IMR-90 (cell line): ENCODE data around the gene ACLY. TPM values are rescaled to one million over a fixed set of nuclear protein-coding genes. Genes with fewer than 3 reads are reported as not detected.

Experiments used
- ATAC-seq: fragments of 200-7000 bp; cut with Tn5 transposase; 2 replicates; pipeline ENCODE4 v1.9.1; 2020; ENCODE audit warnings: low read depth, mild to moderate bottlenecking, moderate library complexity
- BruUV-seq: library from RNA; stranded (reverse); fragments of 400-500 nt; replicated peaks from 2 replicates; lab custom pipeline; 2021; lab: Mats Ljungman, UMichigan
- CTCF ChIA-PET: fragments of 300-600 bp; formaldehyde crosslinking; extraction: SDS; loops from one replicate; lab custom pipeline; 2021; ENCODE audit warnings: antibody characterized with exemption; lab: Yijun Ruan, JAX
- POLR2A ChIA-PET: fragments of 300-600 bp; sonication (Branson Sonifier 250); formaldehyde crosslinking; loops from one replicate; lab custom pipeline; 2022; ENCODE audit warnings: antibody characterized with exemption; ENCODE audit not compliant: unreplicated experiment; lab: Charles Lee
- DNase-seq: peaks from one replicate; pipeline ENCODE4 v3.0.0; 2013
- H2AFZ ChIP-seq: replicated peaks from 2 replicates; pipeline ENCODE3; 2013; ENCODE audit warnings: low read length, mild to moderate bottlenecking; ENCODE audit not compliant: poor library complexity
- H2AK5ac ChIP-seq: 2 replicates; pipeline ENCODE4 v1.6.1; 2013; ENCODE audit warnings: low read depth, low read length, inconsistent platforms
- H2AK9ac ChIP-seq: replicated peaks from 2 replicates; pipeline ENCODE3; 2013; ENCODE audit warnings: mild to moderate bottlenecking, low read depth, low read length, moderate library complexity; ENCODE audit not compliant: poor library complexity
- H2BK120ac ChIP-seq: 2 replicates; pipeline ENCODE4 v1.6.1; 2013; ENCODE audit warnings: low read depth, low read length, inconsistent platforms
- H2BK15ac ChIP-seq: 3 replicates; pipeline ENCODE4 v1.6.1; 2013; ENCODE audit warnings: low read depth, low read length, inconsistent platforms
- H2BK20ac ChIP-seq: 2 replicates; pipeline ENCODE4 v1.6.1; 2013; ENCODE audit warnings: low read depth, mild to moderate bottlenecking, inconsistent platforms, low read length, moderate library complexity
- H2BK5ac ChIP-seq: 2 replicates; pipeline ENCODE4 v1.6.1; 2013; ENCODE audit warnings: mild to moderate bottlenecking, low read depth, low read length, inconsistent platforms; ENCODE audit not compliant: poor library complexity, severe bottlenecking
- H3K14ac ChIP-seq: replicated peaks from 2 replicates; pipeline ENCODE4 v1.6.1; 2013; ENCODE audit warnings: low read depth, low read length, inconsistent platforms
- H3K18ac ChIP-seq: 2 replicates; pipeline ENCODE4 v1.6.1; 2013; ENCODE audit warnings: low read depth, low read length, control low read depth
- H3K23ac ChIP-seq: 2 replicates; pipeline ENCODE4 v1.6.1; 2013; ENCODE audit warnings: low read depth, low read length, inconsistent platforms
- H3K27ac ChIP-seq: 2 replicates; pipeline ENCODE4 v1.5.1; 2013; ENCODE audit warnings: mild to moderate bottlenecking, control low read depth, low read length; ENCODE audit not compliant: insufficient read depth
- H3K27me3 ChIP-seq: 2 replicates; pipeline ENCODE4 v1.6.1; 2013; ENCODE audit warnings: low read length; ENCODE audit not compliant: control insufficient read depth, insufficient read depth
- H3K36me3 ChIP-seq: 2 replicates; pipeline ENCODE4 v1.6.1; 2013; ENCODE audit warnings: low read length, mixed read lengths; ENCODE audit not compliant: control insufficient read depth, insufficient read depth
- H3K4ac ChIP-seq: 2 replicates; pipeline ENCODE4 v1.6.1; 2013; ENCODE audit warnings: low read depth, low read length, inconsistent platforms
- H3K4me1 ChIP-seq: 2 replicates; pipeline ENCODE4 v1.6.1; 2013; ENCODE audit warnings: low read length, mixed read lengths; ENCODE audit not compliant: control insufficient read depth, insufficient read depth
- H3K4me2 ChIP-seq: 2 replicates; pipeline ENCODE4 v1.6.1; 2013; ENCODE audit warnings: low read depth, mild to moderate bottlenecking, control low read depth, low read length, moderate library complexity
- H3K4me3 ChIP-seq: 2 replicates; pipeline ENCODE4 v1.5.1; 2013; ENCODE audit warnings: low read depth, mild to moderate bottlenecking, control low read depth, low read length, moderate library complexity; ENCODE audit not compliant: insufficient read depth
- H3K56ac ChIP-seq: 2 replicates; pipeline ENCODE4 v1.6.1; 2013; ENCODE audit warnings: low read length, inconsistent platforms; ENCODE audit not compliant: insufficient read depth; ENCODE audit errors: extremely low read depth
- H3K79me1 ChIP-seq, 2 experiments: 2 replicates each; pipeline ENCODE4 v1.6.1; 2013; ENCODE audit warnings: low read length in 2 of 2, inconsistent platforms in 1 of 2, low read depth in 1 of 2
- H3K9ac ChIP-seq: 2 replicates; pipeline ENCODE4 v1.6.1; 2013; ENCODE audit warnings: low read depth, low read length, control low read depth
- H3K9me1 ChIP-seq: 2 replicates; pipeline ENCODE4 v1.6.1; 2013; ENCODE audit warnings: low read length, inconsistent platforms; ENCODE audit not compliant: insufficient read depth
- H3K9me3 ChIP-seq: 2 replicates; pipeline ENCODE4 v1.6.1; 2013; ENCODE audit warnings: low read length; ENCODE audit not compliant: control insufficient read depth, insufficient read depth
- H4K20me1 ChIP-seq: 2 replicates; pipeline ENCODE4 v1.6.1; 2013; ENCODE audit warnings: low read length, inconsistent platforms; ENCODE audit not compliant: insufficient read depth
- H4K5ac ChIP-seq: 2 replicates; pipeline ENCODE4 v1.6.1; 2013; ENCODE audit warnings: mild to moderate bottlenecking, low read depth, low read length, control low read depth
- H4K8ac ChIP-seq, 2 experiments: 2 replicates each; pipeline ENCODE4 v1.6.1; 2013; ENCODE audit warnings: low read depth in 2 of 2, low read length in 2 of 2, control low read depth in 1 of 2, inconsistent platforms in 1 of 2
- H4K91ac ChIP-seq: 2 replicates; pipeline ENCODE4 v1.6.1; 2013; ENCODE audit warnings: low read depth, low read length, inconsistent platforms; ENCODE audit not compliant: insufficient read depth
- CEBPB ChIP-seq: IDR thresholded peaks from 2 replicates; pipeline ENCODE4 v1.6.1; 2012; ENCODE audit warnings: low read depth, low read length, improper control_type of control experiment
- CHD1 ChIP-seq: IDR thresholded peaks from 2 replicates; pipeline ENCODE4 v1.6.1; 2012; ENCODE audit warnings: low read depth, low read length, improper control_type of control experiment
- ELK1 ChIP-seq: fragments of 150-350 bp; IDR thresholded peaks from 2 replicates; pipeline ENCODE4 v1.6.1; 2016; ENCODE audit warnings: low read depth, mild to moderate bottlenecking, low read length, moderate library complexity, borderline replicate concordance
- FOS ChIP-seq: fragments of 150-350 bp; IDR thresholded peaks from 2 replicates; pipeline ENCODE4 v1.6.1; 2016; ENCODE audit warnings: low read depth, low read length
- MAFK ChIP-seq: IDR thresholded peaks from 2 replicates; pipeline ENCODE4 v1.6.1; 2012; ENCODE audit warnings: low read depth, low read length, improper control_type of control experiment
- MAZ ChIP-seq: IDR thresholded peaks from 2 replicates; pipeline ENCODE4 v1.6.1; 2012; ENCODE audit warnings: low read depth, mild to moderate bottlenecking, low read length, improper control_type of control experiment, moderate library complexity, borderline replicate concordance
- NFE2L2 ChIP-seq: fragments of 150-350 bp; IDR thresholded peaks from 2 replicates; pipeline ENCODE4 v1.6.1; 2016; ENCODE audit warnings: low read depth, mild to moderate bottlenecking, low read length
- POLR2A ChIP-seq: IDR thresholded peaks from 2 replicates; pipeline ENCODE4 v1.6.1; 2012; ENCODE audit warnings: mild to moderate bottlenecking, low read depth, low read length
- RAD21 ChIP-seq: IDR thresholded peaks from 2 replicates; pipeline ENCODE4 v1.6.1; 2012; ENCODE audit warnings: low read length, improper control_type of control experiment
- RCOR1 ChIP-seq: IDR thresholded peaks from 2 replicates; pipeline ENCODE4 v1.6.1; 2012; ENCODE audit warnings: mild to moderate bottlenecking, low read length, improper control_type of control experiment; ENCODE audit not compliant: insufficient replicate concordance
- RFX5 ChIP-seq: IDR thresholded peaks from 2 replicates; pipeline ENCODE4 v1.8.0; 2012; ENCODE audit warnings: low read depth, mild to moderate bottlenecking, low read length, moderate library complexity
- USF2 ChIP-seq: fragments of 150-350 bp; IDR thresholded peaks from 2 replicates; pipeline ENCODE4 v1.6.1; 2017; ENCODE audit warnings: mild to moderate bottlenecking, antibody characterized with exemption, low read length, low read depth
- WGBS, 2 experiments: methylation state at CpG; one replicate each; pipeline versions ENCODE4 v1.1.5 to v1.1.7; 2013; ENCODE audit warnings: missing lambda C conversion rate in 2 of 2; ENCODE audit not compliant: insufficient read length in 1 of 2; ENCODE audit errors: extremely low coverage in 2 of 2; 5-methylcytosine and 5-hydroxymethylcytosine counted together
- dilution Hi-C: fragments of 300-500 bp; cut with HindIII; formaldehyde crosslinking; loops from one replicate; pipeline ENCODE4 v1.14.3; 2018; ENCODE audit warnings: low sequenced_read_pairs; ENCODE audit not compliant: unreplicated experiment
- in situ Hi-C: fragments of 300-500 bp; cut with MboI; formaldehyde crosslinking; loops from 3 replicates; pipeline ENCODE4 v1.14.3; 2019; ENCODE audit warnings: low sequenced_read_pairs, inconsistent platforms, mixed read lengths
- intact Hi-C: fragments of 100-400 bp; cut with micrococcal nuclease; formaldehyde crosslinking; loops from 2 replicates; pipeline ENCODE4 v1.10.0; 2022
- polyA plus RNA-seq, 3 experiments: library from polyadenylated mRNA; depleted of rRNA; stranded (reverse); fragments of >200 nt; gene quantifications; 2 replicates each; pipeline ENCODE4 v1.2.3, GENCODE V29; 2012; ENCODE audit warnings: low replicate concordance in 1 of 3
- total RNA-seq: library from RNA; depleted of rRNA; stranded (reverse); fragments of >200 nt; gene quantifications from 2 replicates; pipeline ENCODE4 v1.2.3, GENCODE V29; 2012
- TF ChIP-seq, protein P1 (sequence below): conservative IDR thresholded peaks from 2 replicates; pipeline ENCODE4 v1.5.1; 2012; ENCODE audit warnings: mild to moderate bottlenecking, low read depth, low read length, improper control_type of control experiment

Gene ACLY
- total and polyA plus RNA-seq, 2 of the 4 experiments (the other 2 are of a cell fraction) = 167 to 230 TPM

DNA sequence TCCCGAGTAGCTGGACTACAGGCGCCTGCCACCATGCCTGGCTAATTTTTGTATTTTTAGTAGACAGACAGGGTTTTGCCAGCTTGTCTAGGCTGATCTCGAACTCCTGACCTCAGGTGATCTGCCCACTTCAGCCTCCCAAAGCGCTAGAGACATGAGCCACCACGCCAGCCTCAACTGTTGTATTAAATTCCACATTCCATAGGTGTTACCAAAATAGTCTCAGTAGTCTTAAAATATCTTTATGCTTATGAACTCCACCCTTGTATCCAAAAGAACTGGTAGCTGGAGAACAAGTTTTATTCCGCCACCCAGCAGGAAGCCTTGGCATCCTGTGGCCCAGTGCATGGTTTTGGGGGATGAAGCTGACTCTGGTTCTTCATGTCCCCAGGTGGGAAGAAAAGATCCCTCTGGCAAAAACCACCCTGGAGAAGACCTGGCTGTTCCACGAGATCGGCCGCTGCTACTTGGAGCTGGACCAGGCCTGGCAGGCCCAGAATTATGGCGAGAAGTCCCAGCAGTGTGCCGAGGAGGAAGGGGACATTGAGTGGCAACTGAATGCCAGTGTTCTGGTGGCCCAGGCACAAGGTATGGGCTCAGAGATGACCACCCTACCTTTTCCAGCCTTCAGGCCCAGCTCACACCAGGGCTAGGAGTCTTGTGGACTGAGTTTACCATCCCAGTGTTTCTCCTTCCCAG is 30.2 kb upstream of the ACLY start:
- no peak overlapping the region for H3K23ac ChIP-seq
- H3K36me3 ChIP-seq = no peaks in the 10 kb centered on the region
- 67% methylated on average over 5 of the region's 11 CpGs; no CpG with 5 or more reads in 1 of the 2 experiments for WGBS, 2 experiments
- H2BK20ac ChIP-seq = no peak overlapping the region
- no peak overlapping the region for H3K4me3 ChIP-seq
- ChIA-PET CTCF (no interaction called here), POLR2A (no interaction called here)
- no TSS peak for BruUV-seq
- no peak overlapping the region for H3K14ac ChIP-seq
- no peak overlapping the region for H2BK120ac ChIP-seq
- H3K9ac ChIP-seq = no peak overlapping the region
- no peaks in the 10 kb centered on the region for H3K9me3 ChIP-seq
- intact Hi-C loops = no loop called here
- no peak overlapping the region for H4K8ac ChIP-seq
- no peaks in the 10 kb centered on the region for H3K79me1 ChIP-seq
- H2AFZ ChIP-seq = peak overlapping the region; percentile 23
- H2AK5ac ChIP-seq = no peak overlapping the region
- no peak overlapping the region for H3K4me2 ChIP-seq
- DNase-seq (no peak), ATAC-seq (no peak)
- dilution Hi-C loops = no loop called here
- in situ Hi-C loops = no loop called here
- no peak overlapping the region for H2BK15ac ChIP-seq
- no peak overlapping the region for H2AK9ac ChIP-seq
- no peaks in the 10 kb centered on the region for H3K4me1 ChIP-seq
- H4K20me1 ChIP-seq = no peaks in the 10 kb centered on the region
- H3K27me3 ChIP-seq = no peaks in the 10 kb centered on the region
- no peak for TF ChIP-seq POLR2A
- TF ChIP-seq CHD1 = no peak
- TF ChIP-seq MAFK = no peak
- TF ChIP-seq, protein P1, sequence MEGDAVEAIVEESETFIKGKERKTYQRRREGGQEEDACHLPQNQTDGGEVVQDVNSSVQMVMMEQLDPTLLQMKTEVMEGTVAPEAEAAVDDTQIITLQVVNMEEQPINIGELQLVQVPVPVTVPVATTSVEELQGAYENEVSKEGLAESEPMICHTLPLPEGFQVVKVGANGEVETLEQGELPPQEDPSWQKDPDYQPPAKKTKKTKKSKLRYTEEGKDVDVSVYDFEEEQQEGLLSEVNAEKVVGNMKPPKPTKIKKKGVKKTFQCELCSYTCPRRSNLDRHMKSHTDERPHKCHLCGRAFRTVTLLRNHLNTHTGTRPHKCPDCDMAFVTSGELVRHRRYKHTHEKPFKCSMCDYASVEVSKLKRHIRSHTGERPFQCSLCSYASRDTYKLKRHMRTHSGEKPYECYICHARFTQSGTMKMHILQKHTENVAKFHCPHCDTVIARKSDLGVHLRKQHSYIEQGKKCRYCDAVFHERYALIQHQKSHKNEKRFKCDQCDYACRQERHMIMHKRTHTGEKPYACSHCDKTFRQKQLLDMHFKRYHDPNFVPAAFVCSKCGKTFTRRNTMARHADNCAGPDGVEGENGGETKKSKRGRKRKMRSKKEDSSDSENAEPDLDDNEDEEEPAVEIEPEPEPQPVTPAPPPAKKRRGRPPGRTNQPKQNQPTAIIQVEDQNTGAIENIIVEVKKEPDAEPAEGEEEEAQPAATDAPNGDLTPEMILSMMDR = no peak
- TF ChIP-seq ELK1 = no peak
- no peak for TF ChIP-seq RAD21
- TF ChIP-seq RCOR1 = no peak
- no peak for TF ChIP-seq CEBPB
- TF ChIP-seq MAZ = no peak
- TF ChIP-seq USF2 = no peak
- no peak for TF ChIP-seq NFE2L2
- no peak for TF ChIP-seq RFX5
- no peak for TF ChIP-seq FOS
- H3K56ac ChIP-seq = no peak overlapping the region
- 0 out of 2 replicates have a peak, but pooled peaks cover 5% of the 10 kb centered on the region for H3K9me1 ChIP-seq
- no peak overlapping the region for H4K91ac ChIP-seq
- H2BK5ac ChIP-seq = no peak overlapping the region
- no peak overlapping the region for H3K27ac ChIP-seq
- H3K18ac ChIP-seq = no peak overlapping the region
- no peak overlapping the region for H4K5ac ChIP-seq
- H3K4ac ChIP-seq = no peak overlapping the region
